ENCODE data around the gene RING1. TPM values are rescaled to one million over a fixed set of nuclear protein-coding genes. Genes with fewer than 3 reads are reported as not detected.

The RING1 gene
- total RNA-seq, 1 experiment from 2014 or later, result 31.0 TPM

- H3K4me2 ChIP-seq (ENCODE audit: insufficient read depth, insufficient read length, low read length), result no peak overlapping the region
- Mint-ChIP-seq H3K4me1 (peaks cover 4 to 8% of the 10 kb centered on the region in 2 experiments), H3K36me3 (ENCODE audit: insufficient read depth in 1 of 3, low read depth in 3 of 3) (no peaks in the 10 kb centered on the region), H3K27me3 (ENCODE audit: low read depth) (peaks cover 25% of the 10 kb centered on the region), H3K27ac (no peak overlapping the region), H3K4me3 (no peak overlapping the region), H3K9me3 (no peaks in the 10 kb centered on the region)
- no peak overlapping the region for H3T11ph ChIP-seq (ENCODE audit: low read length)
- no peak overlapping the region for H2BK5ac ChIP-seq (ENCODE audit: insufficient read length, low read length)
- H4K8ac ChIP-seq (replicated peaks; ENCODE audit: insufficient read length, low read depth, low read length), result no peak overlapping the region
- H3K23ac ChIP-seq (ENCODE audit: insufficient read length, low read depth, low read length), result no peak overlapping the region
- H3K18ac ChIP-seq (ENCODE audit: insufficient read length, low read depth, low read length), result no peak overlapping the region
- H2BK120ac ChIP-seq (ENCODE audit: low read depth, low read length, poor library complexity, severe bottlenecking), result no peak overlapping the region
- no peak overlapping the region for H3K14ac ChIP-seq (ENCODE audit: insufficient read depth, low read length)
- H3K9ac ChIP-seq (ENCODE audit: extremely low read depth, insufficient read length, low read length), result no peak overlapping the region
- H3K23me2 ChIP-seq (ENCODE audit: insufficient read length, low read depth, low read length, poor library complexity, severe bottlenecking), result no peaks in the 10 kb centered on the region
- no peaks in the 10 kb centered on the region for H3K4me1 ChIP-seq (ENCODE audit: insufficient read depth, low read length)
- no peak for DNase-seq
- H4K5ac ChIP-seq (ENCODE audit: insufficient read length, low read depth, low read length), result no peak overlapping the region
- H2BK12ac ChIP-seq (ENCODE audit: insufficient read length, low read depth, low read length), result no peak overlapping the region
- H4K20me1 ChIP-seq (ENCODE audit: control insufficient read depth, insufficient read depth, insufficient read length), result peaks cover 3% of the 10 kb centered on the region
- H2BK15ac ChIP-seq (ENCODE audit: low read depth, low read length), result no peak overlapping the region
- H3K79me1 ChIP-seq (ENCODE audit: insufficient read depth, low read depth, low read length, poor library complexity, severe bottlenecking), result no peaks in the 10 kb centered on the region
- no peak overlapping the region for H3K4ac ChIP-seq (ENCODE audit: low read depth, low read length)
- no peaks in the 10 kb centered on the region for H3K79me2 ChIP-seq (ENCODE audit: insufficient read depth, low read length)
- no peak overlapping the region for H3K56ac ChIP-seq (ENCODE audit: insufficient read length, low read depth, low read length)
- H3K27ac ChIP-seq (ENCODE audit: insufficient read length, low read depth, low read length), result no peak overlapping the region
- H2BK20ac ChIP-seq (ENCODE audit: low read depth, low read length, poor library complexity, severe bottlenecking), result no peak overlapping the region
- WGBS (ENCODE audit: extremely low coverage, insufficient read length, low lambda C conversion rate), result no CpG with 5 or more reads among the region's 11 CpGs
- H4K91ac ChIP-seq (ENCODE audit: insufficient read length, low read depth, low read length), result no peak overlapping the region
- no peaks in the 10 kb centered on the region for H3K9me3 ChIP-seq (ENCODE audit: control insufficient read depth, low read depth, low read length)
- H3K27me3 ChIP-seq (ENCODE audit: insufficient read depth, low read length), result no peaks in the 10 kb centered on the region
- H2AFZ ChIP-seq (ENCODE audit: low read length), result no peak overlapping the region
- no peak for TF ChIP-seq CTCF (conservative IDR thresholded peaks at IDR 0.05)
- H2AK5ac ChIP-seq (ENCODE audit: insufficient read length, low read length), result no peak overlapping the region
Measured at GRCh38 chr6:33171016-33171879, 37.1 kb upstream of the RING1 start.
